MG63 (cell line): ENCODE data around the gene FAM174B. TPM values are rescaled to one million over a fixed set of nuclear protein-coding genes. Genes with fewer than 3 reads are reported as not detected.

Experiments used
- DNase-seq: peaks from one replicate; pipeline ENCODE4 v3.0.0-alpha.2; 2020
- H3K27me3 ChIP-seq: fragments of 250-450 bp; sonication (Bioruptor Pico); 2 replicates; pipeline ENCODE4 v1.5.1; 2020; ENCODE audit warnings: mild to moderate bottlenecking, moderate library complexity
- H3K36me3 ChIP-seq: fragments of 250-450 bp; sonication (Bioruptor Pico); 2 replicates; pipeline ENCODE4 v1.5.1; 2020; ENCODE audit warnings: mild to moderate bottlenecking, moderate library complexity
- H3K4me3 ChIP-seq: fragments of 250-450 bp; sonication (Bioruptor Pico); 2 replicates; pipeline ENCODE4 v1.5.1; 2020; ENCODE audit warnings: mild to moderate bottlenecking, moderate library complexity
- H3K9me3 ChIP-seq: fragments of 250-450 bp; sonication (Bioruptor Pico); 2 replicates; pipeline ENCODE4 v1.5.1; 2020; ENCODE audit warnings: mild to moderate bottlenecking, moderate library complexity
- total RNA-seq: library from RNA; depleted of rRNA; stranded (reverse); fragments of >200 nt; shearing (Covaris generic); gene quantifications from 2 replicates; pipeline ENCODE4 v1.2.3, GENCODE V29; 2014; ENCODE audit warnings: low replicate concordance; rRNA removed

The FAM174B gene
- total RNA-seq, 1 experiment from 2014 or later = 5.5 TPM

DNA sequence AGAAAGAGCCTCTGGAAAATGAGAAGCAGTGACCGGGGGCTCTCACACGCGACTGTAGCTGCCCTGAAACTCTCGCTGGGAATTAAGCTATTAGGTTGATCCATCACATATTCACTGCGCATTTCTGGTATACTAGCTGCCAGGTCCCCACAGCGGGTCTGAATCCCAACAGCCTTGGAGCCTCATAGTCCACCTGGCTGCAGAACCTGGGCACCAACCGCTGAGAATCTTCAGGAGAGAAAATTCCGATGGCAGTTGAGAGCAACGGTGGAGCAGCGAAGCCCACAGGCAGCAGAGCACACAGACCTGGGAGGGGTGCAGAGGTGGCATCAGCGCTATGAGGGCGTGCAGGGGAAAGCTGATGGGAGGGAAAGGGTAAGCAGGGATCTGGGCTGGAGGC lies 75.1 kb downstream of the FAM174B start:
- H3K9me3 ChIP-seq = no peaks in the 10 kb centered on the region
- H3K27me3 ChIP-seq = no peaks in the 10 kb centered on the region
- no peak overlapping the region for H3K4me3 ChIP-seq
- H3K36me3 ChIP-seq = no peaks in the 10 kb centered on the region
- DNase-seq = no peak

DNA sequence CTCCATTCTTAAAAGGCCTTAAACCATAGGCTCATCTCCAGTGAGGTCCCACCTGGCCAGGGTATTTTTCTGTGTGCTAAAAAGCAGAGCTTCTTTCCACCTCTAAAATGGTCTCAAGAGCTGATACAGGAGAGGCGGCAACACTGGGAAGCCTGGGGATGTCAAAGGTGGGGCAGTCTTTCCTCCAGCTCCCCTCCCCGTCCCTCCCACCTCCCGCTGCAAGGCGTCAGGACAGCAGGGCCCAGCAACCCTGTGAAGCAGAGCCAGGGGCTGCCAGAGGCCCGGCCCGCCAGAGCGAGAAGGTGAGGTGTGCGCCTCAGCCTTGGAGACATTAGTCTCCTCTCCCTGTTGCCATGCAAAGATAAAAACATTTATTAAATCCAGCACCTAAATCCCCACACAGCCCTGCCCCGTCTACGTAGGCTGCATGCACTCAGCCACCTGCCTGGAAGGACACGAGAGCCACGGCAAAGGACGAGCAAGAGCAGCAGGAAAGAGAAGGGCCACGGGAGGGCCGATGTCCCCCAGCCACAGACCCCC lies 75.6 kb downstream of the FAM174B start:
- no peak for DNase-seq
- no peaks in the 10 kb centered on the region for H3K9me3 ChIP-seq
- H3K36me3 ChIP-seq = no peaks in the 10 kb centered on the region
- H3K4me3 ChIP-seq = no peak overlapping the region
- H3K27me3 ChIP-seq = no peaks in the 10 kb centered on the region

DNA sequence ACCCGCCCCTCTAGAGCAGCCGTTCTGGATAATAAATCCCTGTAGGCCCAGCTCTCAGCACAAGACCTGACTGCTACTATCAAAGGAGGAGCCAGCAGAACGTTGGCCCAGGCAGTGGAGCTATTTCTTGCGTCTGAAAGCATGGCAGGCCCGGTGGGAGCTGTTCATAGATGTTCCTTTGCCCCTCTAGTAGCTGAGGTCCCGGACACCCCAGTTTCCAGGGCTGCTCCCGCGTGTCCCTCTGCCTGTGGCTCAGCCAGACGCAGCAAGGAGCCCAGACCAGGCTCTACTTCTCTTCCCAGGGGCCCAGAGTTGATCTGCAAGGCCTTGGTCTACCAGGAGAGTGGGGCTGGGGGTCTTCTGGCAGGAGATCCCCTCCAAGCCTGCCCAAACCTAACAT lies 76.1 kb downstream of the FAM174B start:
- no peak for DNase-seq
- Histone ChIP-seq H3K9me3 (no peaks in the 10 kb centered on the region), H3K27me3 (no peaks in the 10 kb centered on the region), H3K36me3 (no peaks in the 10 kb centered on the region), H3K4me3 (no peak overlapping the region)

DNA sequence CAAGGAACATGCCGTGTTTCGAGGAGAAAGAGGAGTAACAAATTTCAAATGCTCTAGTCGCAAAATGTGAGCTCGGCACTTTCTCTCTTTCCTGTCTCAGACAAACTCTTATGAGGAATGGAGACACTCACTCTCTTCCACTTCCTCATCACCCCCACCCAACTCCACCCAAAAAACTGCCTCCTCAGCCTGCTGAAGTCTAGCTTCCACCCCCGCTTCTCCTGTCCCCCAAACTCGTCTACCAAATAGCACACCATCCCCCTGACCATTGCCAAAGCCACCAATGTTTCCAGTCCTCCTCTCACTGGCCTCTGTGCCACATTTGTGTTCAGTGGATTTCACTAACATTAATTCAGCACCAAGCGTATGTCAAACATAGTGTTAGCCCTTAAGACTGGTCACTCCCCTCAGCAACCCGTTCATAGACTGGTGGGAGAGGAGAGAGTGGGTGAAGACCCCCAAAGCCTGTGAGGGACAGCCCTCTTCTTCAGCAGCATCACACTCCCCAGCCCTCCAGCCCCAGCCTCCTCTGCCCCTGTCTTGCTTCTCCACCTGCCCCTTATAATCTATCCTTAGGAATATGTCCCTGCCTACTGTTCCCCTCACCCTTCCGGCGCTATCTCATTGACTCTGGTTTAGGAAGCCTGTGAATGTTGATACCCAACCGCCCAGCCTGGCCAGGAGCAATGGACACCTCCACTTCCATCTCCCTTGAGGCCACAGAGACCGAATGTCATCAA lies 77.3 kb downstream of the FAM174B start:
- Histone ChIP-seq H3K36me3 (no peaks in the 10 kb centered on the region), H3K9me3 (no peaks in the 10 kb centered on the region), H3K4me3 (no peak overlapping the region), H3K27me3 (no peaks in the 10 kb centered on the region)
- no peak for DNase-seq

DNA sequence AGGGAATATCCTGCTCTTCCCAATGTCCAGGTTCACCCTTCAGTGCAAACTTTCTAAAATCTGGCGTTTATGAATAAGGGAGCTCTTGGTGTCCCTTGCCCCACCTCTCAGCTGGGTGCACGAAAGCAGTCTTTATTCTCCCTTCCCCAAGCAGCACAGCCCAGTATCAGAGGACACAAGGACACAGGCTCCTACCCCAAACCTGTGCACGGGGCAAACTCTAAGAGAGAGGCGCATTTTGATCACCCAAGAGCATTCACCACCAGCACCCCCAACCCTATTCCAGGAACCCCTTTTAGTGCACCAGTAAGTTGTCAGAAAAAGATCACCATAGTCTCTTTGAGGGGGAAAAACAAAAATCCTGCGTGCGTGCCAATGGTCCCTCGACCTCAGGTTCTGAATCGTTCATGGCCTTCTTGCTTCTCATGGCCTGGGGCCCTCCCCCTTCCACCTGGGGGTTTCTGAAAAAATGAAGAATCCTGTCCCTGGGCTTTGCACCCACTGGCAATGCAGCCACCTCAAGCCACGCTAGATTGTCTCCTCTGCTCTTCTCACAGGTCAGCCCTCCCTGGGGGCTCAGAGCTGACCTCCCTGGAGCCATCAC lies 78.9 kb downstream of the FAM174B start:
- DNase-seq = no peak
- Histone ChIP-seq H3K27me3 (no peaks in the 10 kb centered on the region), H3K4me3 (no peak overlapping the region), H3K9me3 (no peaks in the 10 kb centered on the region), H3K36me3 (no peaks in the 10 kb centered on the region)

DNA sequence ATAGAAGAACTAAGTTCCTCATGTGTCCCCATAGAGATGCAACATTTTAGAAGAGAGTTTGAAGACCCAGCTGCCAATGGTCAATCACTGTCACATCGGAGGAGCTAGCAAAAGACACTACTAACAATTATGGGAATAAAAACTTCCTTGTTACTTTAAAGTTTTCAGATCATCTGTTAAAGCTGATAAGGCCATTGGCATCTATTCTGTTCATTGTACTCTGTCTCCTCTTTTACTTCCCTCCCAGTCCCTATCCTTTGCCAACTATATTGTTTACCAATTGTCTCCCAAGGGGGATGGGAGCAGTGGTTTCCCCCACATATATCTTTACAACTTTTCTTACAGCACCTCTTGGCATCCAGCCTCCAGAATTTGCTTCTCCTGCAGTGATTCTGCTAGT lies 81.0 kb downstream of the FAM174B start:
- no peaks in the 10 kb centered on the region for H3K27me3 ChIP-seq
- no peaks in the 10 kb centered on the region for H3K9me3 ChIP-seq
- no peak overlapping the region for H3K4me3 ChIP-seq
- no peaks in the 10 kb centered on the region for H3K36me3 ChIP-seq
- no peak for DNase-seq

DNA sequence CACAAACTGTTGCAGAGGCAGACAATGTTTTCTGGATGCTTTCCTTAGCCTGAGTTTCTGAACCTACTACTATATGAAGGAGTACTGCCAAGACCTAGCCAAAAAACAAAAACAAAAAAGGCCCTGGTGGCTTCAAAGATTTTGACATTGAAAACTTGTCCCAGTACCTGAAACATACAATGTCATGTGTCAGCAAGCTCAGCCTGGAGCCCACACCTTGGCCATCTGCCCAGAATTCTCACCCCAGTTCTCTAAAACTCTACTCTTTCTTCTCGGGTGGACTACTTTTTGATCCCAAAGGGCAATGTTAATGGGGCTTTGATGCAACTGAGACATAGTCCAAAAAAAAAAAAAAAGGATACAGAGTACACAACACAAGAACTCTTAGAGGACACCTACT lies 81.4 kb downstream of the FAM174B start:
- no peak for DNase-seq
- no peaks in the 10 kb centered on the region for H3K36me3 ChIP-seq

DNA sequence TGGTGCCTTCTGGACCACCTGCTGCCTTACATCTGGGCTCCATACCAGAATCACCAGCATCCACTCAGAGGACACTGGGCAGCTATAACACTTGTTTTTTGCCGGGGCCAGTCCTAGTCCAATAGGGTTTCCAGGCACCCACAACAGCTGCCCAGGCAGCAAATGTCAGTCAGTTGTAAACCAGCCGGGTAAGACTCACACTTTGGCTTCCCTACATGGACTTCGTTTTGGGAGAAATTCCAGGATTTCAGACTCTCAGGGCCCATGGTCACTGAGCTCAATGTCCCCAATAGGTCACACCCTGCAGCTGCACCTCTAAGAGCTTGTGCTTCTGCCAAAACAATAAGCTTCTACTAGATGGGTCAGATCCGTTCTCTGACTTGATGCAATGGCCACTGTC lies 83.8 kb downstream of the FAM174B start:
- no peak for DNase-seq
- H3K9me3 ChIP-seq = no peaks in the 10 kb centered on the region
- no peaks in the 10 kb centered on the region for H3K36me3 ChIP-seq
- no peaks in the 10 kb centered on the region for H3K27me3 ChIP-seq
- H3K4me3 ChIP-seq = no peak overlapping the region

More for the DNA sequence above, 81.4 kb downstream of the FAM174B start:
- Histone ChIP-seq H3K9me3 (no peaks in the 10 kb centered on the region), H3K27me3 (no peaks in the 10 kb centered on the region), H3K4me3 (no peak overlapping the region)

DNA sequence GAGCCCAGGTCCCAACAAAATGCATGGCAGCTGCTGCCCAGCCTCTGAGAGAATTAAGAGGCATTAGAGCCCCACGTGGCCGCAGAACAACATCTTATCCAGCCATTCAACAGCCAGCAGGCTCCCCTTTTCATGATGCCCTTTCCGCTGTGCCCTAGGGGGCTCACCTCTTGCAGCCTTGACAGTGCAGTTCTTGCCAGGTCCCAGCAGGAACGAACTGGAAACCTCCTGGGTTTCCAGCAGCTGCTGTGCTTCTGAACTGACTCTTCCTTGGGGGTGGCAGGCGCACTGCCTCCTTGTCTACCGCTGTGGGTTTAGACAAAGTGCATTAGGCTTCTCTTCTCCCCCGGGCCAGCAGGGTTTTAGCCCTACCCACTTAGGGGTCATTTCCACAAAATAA lies 85.2 kb downstream of the FAM174B start:
- Histone ChIP-seq H3K27me3 (no peaks in the 10 kb centered on the region), H3K9me3 (no peaks in the 10 kb centered on the region), H3K4me3 (no peak overlapping the region), H3K36me3 (no peaks in the 10 kb centered on the region)
- no peak for DNase-seq

DNA sequence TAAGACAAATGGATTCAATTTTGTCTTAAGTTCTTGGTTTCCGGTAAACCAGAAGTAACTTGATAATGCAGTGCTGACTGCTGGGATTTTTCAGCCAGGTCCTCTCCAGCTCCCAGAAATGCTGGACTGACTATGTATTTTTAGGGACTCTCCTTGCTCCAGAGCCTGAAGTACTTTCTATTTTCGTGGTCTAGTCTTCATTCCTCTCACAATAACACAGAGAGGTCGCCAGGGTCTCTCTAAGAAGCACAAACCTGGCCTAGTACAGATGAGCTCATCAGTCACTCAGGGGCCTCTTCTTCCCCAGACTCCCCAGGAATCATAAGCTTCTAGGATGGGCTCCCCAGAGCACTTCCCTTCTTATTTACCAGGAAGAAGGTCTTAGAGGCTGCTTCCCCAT lies 85.8 kb downstream of the FAM174B start:
- Histone ChIP-seq H3K36me3 (no peaks in the 10 kb centered on the region), H3K9me3 (no peaks in the 10 kb centered on the region), H3K27me3 (no peaks in the 10 kb centered on the region), H3K4me3 (no peak overlapping the region)
- DNase-seq = no peak

Other genes starting within 250 kb of the FAM174B start
- gene CHD2, start 244.5 kb upstream of the FAM174B start, total RNA-seq = 18.0 and 23.1 TPM in 2 replicates